HG02884 (cell line): Measurements from ENCODE around the gene TSPAN4.

Source experiments
- ATAC-seq: cut with Tn5 transposase; IDR thresholded peaks from one replicate; pipeline ENCODE4 v1.9.1; 2021; ENCODE audit warnings: mild to moderate bottlenecking, moderate library complexity; ENCODE audit not compliant: unreplicated experiment

The TSPAN4 gene

DNA sequence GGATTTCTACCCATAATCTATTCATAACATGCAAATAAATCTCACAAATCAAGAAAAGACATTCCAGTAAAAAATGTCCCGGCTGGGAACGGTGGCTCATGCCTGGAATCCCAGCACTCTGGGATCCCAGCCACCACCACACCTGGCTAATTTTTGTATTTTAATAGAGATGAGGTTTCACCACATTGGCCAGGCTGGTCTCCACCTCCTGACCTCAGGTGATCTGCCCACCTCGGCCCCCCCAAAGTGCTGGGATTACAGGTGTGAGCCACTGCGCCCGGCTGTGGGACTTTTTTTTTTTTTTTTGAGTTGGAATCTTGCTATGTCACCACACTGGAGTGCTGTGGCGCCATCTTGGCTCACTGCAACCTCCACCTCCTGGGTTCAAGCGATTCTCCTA lies 63.3 kb downstream of the TSPAN4 start:
- ATAC-seq: no peak

- no peak for ATAC-seq
These were observed 65.0 kb downstream of the TSPAN4 start for GRCh38 chr11:907668-908067.

DNA sequence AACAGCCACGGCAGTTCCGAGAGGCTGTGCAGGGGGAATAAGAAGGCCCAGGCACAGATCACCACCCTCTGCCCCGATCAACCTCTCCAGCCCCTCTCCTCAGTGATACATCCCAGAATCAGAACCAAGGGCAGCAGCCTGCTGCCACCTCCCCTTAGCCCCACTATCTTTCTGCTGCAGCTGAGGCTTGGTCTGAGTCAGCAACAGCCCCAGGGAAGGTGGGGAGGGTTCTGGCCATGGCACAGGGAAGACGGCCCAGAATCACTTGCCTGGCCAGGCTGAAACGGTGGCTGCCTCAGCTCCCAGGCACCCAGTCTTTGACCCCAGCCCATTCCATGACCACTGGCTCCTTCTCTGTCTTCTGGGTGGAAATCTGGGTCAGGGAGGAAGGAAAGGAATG lies 65.6 kb downstream of the TSPAN4 start:
- no peak for ATAC-seq

DNA sequence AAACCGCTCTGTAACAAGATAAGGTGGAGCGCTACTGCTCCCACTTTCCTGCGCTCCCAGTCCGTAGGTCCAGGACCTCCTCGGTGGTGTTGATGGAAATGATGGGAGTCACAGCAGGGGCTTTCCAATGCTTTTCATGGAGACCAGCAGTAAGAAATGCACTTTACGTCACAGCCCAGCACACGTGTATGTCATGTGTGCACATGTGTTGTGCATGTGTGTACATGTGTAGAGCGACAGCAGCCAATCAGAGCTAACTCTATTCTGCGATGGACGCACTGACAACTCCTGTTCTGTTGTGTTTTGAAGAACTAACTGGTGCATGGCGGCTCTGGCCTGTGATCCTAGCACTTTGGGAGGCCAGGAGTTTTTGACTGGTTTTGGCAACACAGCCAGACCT lies 66.8 kb downstream of the TSPAN4 start:
- ATAC-seq: no peak

- peak; percentile 3 for ATAC-seq
These were observed 67.5 kb downstream of the TSPAN4 start for GRCh38 chr11:910044-910588.

- peak; percentile 84 for ATAC-seq
These were observed 68.0 kb downstream of the TSPAN4 start, which contains the start of gene CHID1 for GRCh38 chr11:910589-911030. TSS of gene CHID1 (minus strand) at chr11:910810. CDS start at chr11:904816, 5,994 bp downstream.

DNA sequence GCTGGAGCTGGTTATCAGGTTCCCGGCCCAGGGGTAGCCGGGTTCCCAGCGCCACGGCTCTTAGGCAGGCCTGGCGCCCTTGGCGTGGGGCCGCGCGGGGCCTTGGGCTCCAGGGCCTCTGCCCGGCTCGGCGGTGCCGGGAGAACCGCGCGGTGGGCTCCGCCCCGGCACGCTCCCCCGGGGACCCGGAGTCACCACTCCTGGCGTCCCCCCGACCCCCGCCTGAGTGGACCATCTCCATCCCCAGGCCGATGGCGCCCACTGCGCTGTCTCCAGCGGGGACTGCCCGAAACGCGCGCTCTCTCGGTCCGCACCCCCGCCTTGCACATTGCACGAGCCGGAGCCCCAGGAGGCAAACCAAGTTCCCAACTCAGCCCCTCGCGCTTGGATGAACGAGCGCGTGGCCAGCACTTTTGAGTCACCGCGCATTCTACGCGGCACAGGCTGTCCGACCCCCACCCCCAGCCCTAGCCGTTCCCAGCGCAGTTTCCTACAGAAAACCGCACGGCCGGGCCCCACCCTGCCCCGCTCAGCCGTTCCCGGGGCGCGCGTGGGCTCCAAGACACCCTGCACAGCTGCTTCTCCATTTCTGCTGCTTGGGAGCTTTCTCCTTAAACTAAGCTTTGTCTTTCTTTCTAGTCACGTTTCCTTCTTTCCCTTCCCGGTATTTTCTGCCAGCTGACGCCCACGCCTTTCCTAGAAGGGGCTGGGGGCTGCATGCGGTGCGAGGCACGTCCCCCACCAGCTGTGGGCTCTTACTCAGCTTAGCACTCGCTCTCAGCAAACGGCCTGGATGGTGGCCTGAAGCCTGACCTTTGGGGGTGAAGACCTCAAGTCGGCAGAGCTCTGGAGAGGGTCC lies 68.6 kb downstream of the TSPAN4 start:
- peak; percentile 27 for ATAC-seq

- ATAC-seq: no peak
These were observed 69.2 kb downstream of the TSPAN4 start for GRCh38 chr11:911890-912219.

- no peak for ATAC-seq
These were observed 69.6 kb downstream of the TSPAN4 start for GRCh38 chr11:912266-912665.

DNA sequence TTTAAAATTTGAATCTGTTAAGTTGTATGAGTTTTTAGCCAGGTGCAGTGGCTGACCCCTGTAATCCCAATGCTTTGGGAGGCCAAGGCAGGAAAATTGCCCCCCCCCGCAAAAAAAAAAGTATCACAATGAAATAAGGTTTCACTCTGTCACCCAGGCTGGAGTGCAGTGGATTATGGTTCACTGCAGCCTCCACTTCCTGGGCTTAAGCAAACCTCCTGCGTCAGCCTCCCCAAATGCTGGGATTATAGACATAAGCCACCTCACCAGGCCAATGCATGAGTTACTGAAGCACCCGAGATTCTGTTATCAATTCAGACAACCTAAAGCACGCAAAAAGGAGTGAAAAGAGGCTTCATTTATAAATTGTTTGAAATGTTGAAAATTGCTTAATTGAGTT lies 70.4 kb downstream of the TSPAN4 start:
- no peak for ATAC-seq

DNA sequence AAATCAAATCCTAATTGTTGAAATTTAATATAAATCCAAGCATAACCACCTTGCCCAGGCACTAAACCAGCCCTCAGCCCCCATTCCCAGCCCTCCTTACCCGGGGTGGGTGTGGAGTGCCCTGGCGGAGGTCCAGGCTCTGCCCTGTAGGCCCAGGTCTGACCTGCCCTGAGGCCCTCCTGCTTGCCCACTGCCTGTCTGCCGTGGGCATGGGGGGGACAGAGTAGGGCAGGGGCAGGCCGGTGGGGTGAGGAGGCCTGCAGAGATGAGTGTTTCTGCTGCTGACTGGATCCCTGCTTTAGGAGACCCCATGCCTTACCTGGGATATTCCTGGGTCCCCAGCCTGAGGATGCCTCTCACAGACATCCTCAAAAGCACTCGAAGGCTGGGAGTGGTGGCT lies 71.6 kb downstream of the TSPAN4 start:
- no peak for ATAC-seq

DNA sequence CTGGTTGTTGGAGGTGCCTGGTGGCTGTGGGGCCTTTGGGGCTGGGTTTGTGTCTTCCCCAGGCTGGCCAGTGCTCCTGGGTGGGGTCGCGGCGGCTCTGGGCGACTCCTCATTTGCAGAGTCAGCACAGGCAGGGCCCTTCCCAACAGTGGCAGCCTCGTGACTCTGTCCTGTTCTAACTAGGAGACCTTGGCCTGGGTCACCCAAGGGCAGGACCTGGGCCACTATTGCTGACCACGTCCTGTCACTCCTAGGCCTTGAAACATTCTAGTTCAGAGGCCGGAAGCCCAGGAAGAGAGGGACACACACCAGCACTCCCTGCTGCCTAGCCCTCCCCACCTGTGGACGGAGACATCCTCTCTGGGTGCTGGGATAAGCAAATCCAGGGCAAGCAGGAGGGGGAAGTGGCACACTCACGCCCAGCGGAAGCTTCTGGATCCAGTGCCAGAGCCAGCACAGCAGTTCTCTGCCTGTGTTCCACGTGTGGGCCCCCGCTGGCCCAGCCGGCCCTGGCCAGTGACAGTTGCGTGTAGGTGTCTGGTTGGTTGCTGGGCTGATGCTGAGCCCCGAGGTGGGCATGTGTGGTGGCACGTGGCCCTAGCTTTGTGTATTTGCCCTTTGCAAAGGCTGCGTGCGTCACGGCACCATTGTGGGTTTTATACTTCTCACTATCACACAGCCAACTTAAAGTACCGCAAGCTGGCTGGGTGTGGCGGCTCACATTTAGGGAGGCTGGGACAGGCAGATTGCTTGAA lies 72.3 kb downstream of the TSPAN4 start:
- ATAC-seq: no peak
